ENCODE data around the gene ITGB7. TPM values are rescaled to one million over a fixed set of nuclear protein-coding genes. Genes with fewer than 3 reads are reported as not detected.

The ITGB7 gene
- total RNA-seq, 1 donor, result 1.1 TPM

DNA sequence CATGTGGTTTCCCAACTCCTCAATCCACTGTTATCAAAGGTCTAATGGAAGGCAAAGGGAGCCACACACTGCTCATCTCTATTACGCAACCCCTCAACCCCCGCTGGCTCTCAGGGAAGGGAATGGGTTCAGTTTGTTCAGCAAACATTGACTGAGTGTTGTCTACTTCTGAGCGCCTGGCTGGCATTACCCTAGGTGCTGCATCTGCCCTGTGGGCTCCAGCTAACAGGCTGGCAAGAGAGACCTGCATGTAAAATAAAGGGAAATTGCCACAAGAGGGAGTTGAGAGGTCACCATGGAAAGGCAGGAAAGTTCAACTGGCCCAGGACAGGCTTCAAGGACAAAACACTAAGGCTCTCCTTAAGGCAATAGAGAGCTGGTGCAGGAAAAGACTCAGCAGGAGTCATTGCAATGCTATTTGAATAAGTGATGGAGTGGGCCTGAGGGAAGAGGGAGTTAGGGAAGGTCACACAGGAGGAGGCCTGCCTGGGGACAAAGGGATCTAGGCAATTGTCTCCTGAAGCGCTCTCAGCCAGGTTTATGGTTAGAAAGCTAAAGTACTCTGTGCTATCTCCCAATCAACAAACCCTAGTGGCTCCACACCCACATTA lies 32.1 kb downstream of the ITGB7 start:
- Histone ChIP-seq H2AFZ (ENCODE audit: low read length) (peak overlapping the region; percentile 12), H3K27ac (ENCODE audit: low read depth, low read length) (peak overlapping the region; percentile 34), H3K4me1 (ENCODE audit: insufficient read depth, low read length) (peaks cover 51% of the 10 kb centered on the region), H3K4me3 (ENCODE audit: insufficient read depth, low read length) (no peak overlapping the region), H3K9me3 (ENCODE audit: low read depth, low read length) (no peaks in the 10 kb centered on the region), H3K36me3 (ENCODE audit: insufficient read depth, low read length) (peaks cover 5% of the 10 kb centered on the region), H4K20me1 (ENCODE audit: insufficient read depth, low read length) (no peaks in the 10 kb centered on the region), H3K27me3 (ENCODE audit: insufficient read depth, low read length) (no peaks in the 10 kb centered on the region), H3K4me2 (ENCODE audit: insufficient read depth, low read length) (peak overlapping the region; percentile 5), H3K79me2 (ENCODE audit: insufficient read depth, low read length) (peaks cover 6% of the 10 kb centered on the region)
- TF ChIP-seq, protein P1, sequence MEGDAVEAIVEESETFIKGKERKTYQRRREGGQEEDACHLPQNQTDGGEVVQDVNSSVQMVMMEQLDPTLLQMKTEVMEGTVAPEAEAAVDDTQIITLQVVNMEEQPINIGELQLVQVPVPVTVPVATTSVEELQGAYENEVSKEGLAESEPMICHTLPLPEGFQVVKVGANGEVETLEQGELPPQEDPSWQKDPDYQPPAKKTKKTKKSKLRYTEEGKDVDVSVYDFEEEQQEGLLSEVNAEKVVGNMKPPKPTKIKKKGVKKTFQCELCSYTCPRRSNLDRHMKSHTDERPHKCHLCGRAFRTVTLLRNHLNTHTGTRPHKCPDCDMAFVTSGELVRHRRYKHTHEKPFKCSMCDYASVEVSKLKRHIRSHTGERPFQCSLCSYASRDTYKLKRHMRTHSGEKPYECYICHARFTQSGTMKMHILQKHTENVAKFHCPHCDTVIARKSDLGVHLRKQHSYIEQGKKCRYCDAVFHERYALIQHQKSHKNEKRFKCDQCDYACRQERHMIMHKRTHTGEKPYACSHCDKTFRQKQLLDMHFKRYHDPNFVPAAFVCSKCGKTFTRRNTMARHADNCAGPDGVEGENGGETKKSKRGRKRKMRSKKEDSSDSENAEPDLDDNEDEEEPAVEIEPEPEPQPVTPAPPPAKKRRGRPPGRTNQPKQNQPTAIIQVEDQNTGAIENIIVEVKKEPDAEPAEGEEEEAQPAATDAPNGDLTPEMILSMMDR (IDR thresholded peaks at IDR 0.05; ENCODE audit: extremely low read depth, low read depth, low read length), result peak; percentile 30
- peak; percentile 74 for DNase-seq (ENCODE audit: insufficient read length, low spot score, missing footprints)

- Histone ChIP-seq H3K9me3 (ENCODE audit: low read depth, low read length) (no peaks in the 10 kb centered on the region), H3K79me2 (ENCODE audit: insufficient read depth, low read length) (peaks cover 2% of the 10 kb centered on the region), H3K4me3 (ENCODE audit: insufficient read depth, low read length) (no peak overlapping the region), H3K36me3 (ENCODE audit: insufficient read depth, low read length) (peaks cover 10% of the 10 kb centered on the region), H3K27ac (ENCODE audit: low read depth, low read length) (peak overlapping the region; percentile 63), H3K4me1 (ENCODE audit: insufficient read depth, low read length) (peaks cover 42% of the 10 kb centered on the region), H4K20me1 (ENCODE audit: insufficient read depth, low read length) (no peaks in the 10 kb centered on the region), H2AFZ (ENCODE audit: low read length) (peak overlapping the region; percentile 86), H3K27me3 (ENCODE audit: insufficient read depth, low read length) (no peaks in the 10 kb centered on the region), H3K4me2 (ENCODE audit: insufficient read depth, low read length) (peak overlapping the region; percentile 37)
- peak; percentile 95 for DNase-seq (ENCODE audit: insufficient read length, low spot score, missing footprints)
- TF ChIP-seq, protein P1 (IDR thresholded peaks at IDR 0.05; ENCODE audit: extremely low read depth, low read depth, low read length), result no peak
Observed at GRCh38 chr12:53173085-53173715, 33.9 kb downstream of the ITGB7 start.

DNA sequence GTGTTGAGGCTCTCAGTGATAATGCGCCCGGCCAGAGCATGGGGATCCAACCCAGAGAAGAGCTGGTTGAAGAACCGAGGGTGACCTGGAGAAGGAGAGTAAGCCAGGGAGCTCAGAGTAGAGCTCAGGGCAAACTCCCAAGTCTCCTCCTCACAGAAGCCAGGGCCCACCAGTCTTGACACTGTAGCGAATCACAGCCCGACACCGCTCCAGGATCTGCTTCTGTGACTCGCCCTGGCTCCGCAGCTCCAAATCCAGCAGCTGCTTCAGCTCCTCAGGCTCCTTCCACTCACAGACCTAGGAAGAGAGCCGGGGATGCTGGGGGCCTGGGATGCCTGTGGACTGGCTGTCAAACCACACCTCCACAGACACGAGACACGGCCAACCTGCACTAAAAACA lies 34.7 kb downstream of the ITGB7 start:
- H3K9me3 ChIP-seq (ENCODE audit: low read depth, low read length), result no peaks in the 10 kb centered on the region
- H3K4me1 ChIP-seq (ENCODE audit: insufficient read depth, low read length), result peaks cover 42% of the 10 kb centered on the region
- no peaks in the 10 kb centered on the region for H4K20me1 ChIP-seq (ENCODE audit: insufficient read depth, low read length)
- peak; percentile 94 for DNase-seq (ENCODE audit: insufficient read length, low spot score, missing footprints)
- H3K79me2 ChIP-seq (ENCODE audit: insufficient read depth, low read length), result peaks cover 2% of the 10 kb centered on the region
- H3K27ac ChIP-seq (ENCODE audit: low read depth, low read length), result peak overlapping the region; percentile 28
- H3K4me2 ChIP-seq (ENCODE audit: insufficient read depth, low read length), result no peak overlapping the region
- H3K4me3 ChIP-seq (ENCODE audit: insufficient read depth, low read length), result no peak overlapping the region
- TF ChIP-seq, protein P1 (IDR thresholded peaks at IDR 0.05; ENCODE audit: extremely low read depth, low read depth, low read length), result no peak
- peak overlapping the region; percentile 46 for H2AFZ ChIP-seq (ENCODE audit: low read length)
- H3K36me3 ChIP-seq (ENCODE audit: insufficient read depth, low read length), result peaks cover 10% of the 10 kb centered on the region
- H3K27me3 ChIP-seq (ENCODE audit: insufficient read depth, low read length), result no peaks in the 10 kb centered on the region

DNA sequence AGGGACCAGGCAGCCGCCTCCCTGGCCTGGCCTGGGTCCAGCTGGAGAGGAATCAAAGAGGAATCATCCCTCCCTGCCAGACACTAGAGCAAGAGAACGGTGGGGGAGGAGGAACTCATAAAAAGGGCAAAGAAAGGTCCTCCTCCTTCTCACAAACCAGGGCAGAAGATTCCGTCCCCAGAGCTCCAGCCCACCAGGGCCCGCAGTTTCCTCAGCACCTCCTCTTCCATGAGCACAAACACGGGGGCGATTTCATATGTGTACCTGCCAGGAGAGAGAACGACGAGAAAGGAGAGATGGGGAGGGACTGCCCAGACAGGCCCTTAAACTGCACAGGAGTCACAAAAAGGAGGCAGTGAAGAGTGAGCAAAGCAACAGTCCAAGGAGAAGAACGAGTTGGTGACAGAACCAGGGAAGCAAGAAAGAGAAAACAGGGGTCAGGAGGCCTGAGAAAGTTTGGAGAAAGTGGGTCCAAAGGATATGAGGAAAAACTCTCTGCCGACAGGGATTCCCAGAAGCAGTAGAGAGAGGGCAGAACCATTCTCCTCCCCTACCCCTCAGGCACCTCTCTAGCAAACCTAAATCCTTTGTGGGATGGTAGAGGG lies 35.2 kb downstream of the ITGB7 start:
- H3K4me2 ChIP-seq (ENCODE audit: insufficient read depth, low read length), result no peak overlapping the region
- peaks cover 42% of the 10 kb centered on the region for H3K4me1 ChIP-seq (ENCODE audit: insufficient read depth, low read length)
- H3K9me3 ChIP-seq (ENCODE audit: low read depth, low read length), result no peaks in the 10 kb centered on the region
- peak overlapping the region; percentile 28 for H3K27ac ChIP-seq (ENCODE audit: low read depth, low read length)
- H3K4me3 ChIP-seq (ENCODE audit: insufficient read depth, low read length), result no peak overlapping the region
- H3K79me2 ChIP-seq (ENCODE audit: insufficient read depth, low read length), result peaks cover 2% of the 10 kb centered on the region
- DNase-seq (ENCODE audit: insufficient read length, low spot score, missing footprints), result peak; percentile 77
- peak overlapping the region; percentile 26 for H2AFZ ChIP-seq (ENCODE audit: low read length)
- peaks cover 13% of the 10 kb centered on the region for H3K36me3 ChIP-seq (ENCODE audit: insufficient read depth, low read length)
- TF ChIP-seq, protein P1 (IDR thresholded peaks at IDR 0.05; ENCODE audit: extremely low read depth, low read depth, low read length), result no peak
- H4K20me1 ChIP-seq (ENCODE audit: insufficient read depth, low read length), result no peaks in the 10 kb centered on the region
- no peaks in the 10 kb centered on the region for H3K27me3 ChIP-seq (ENCODE audit: insufficient read depth, low read length)

Measured in osteoblast (primary cell).